Left ventricle myocardium inferior (tissue), 1 donor: ENCODE results near the gene OTOS. TPM values are rescaled to one million over a fixed set of nuclear protein-coding genes. Genes with fewer than 3 reads are reported as not detected.

Source experiments
- DNase-seq: peaks from one replicate; pipeline ENCODE4 v3.0.0-alpha.2; 2020
- H3K27ac ChIP-seq: fragments of 200-600 bp; replicated peaks from 2 replicates; pipeline ENCODE4 v1.8.0; 2021
- H3K27me3 ChIP-seq: fragments of 200-600 bp; 2 replicates; pipeline ENCODE4 v1.8.0; 2021; ENCODE audit warnings: low read depth
- H3K36me3 ChIP-seq: fragments of 200-600 bp; 2 replicates; pipeline ENCODE4 v1.8.0; 2021
- H3K4me1 ChIP-seq: fragments of 200-600 bp; 2 replicates; pipeline ENCODE4 v1.8.0; 2021
- H3K4me3 ChIP-seq: fragments of 200-600 bp; 2 replicates; pipeline ENCODE4 v1.8.0; 2021; ENCODE audit warnings: mild to moderate bottlenecking, moderate library complexity
- H3K9me3 ChIP-seq: fragments of 200-600 bp; replicated peaks from 2 replicates; pipeline ENCODE4 v1.8.0; 2021
- CTCF ChIP-seq: fragments of 200-600 bp; IDR thresholded peaks from 2 replicates; pipeline ENCODE4 v1.8.0; 2021; ENCODE audit warnings: antibody characterized with exemption, mild to moderate bottlenecking, borderline replicate concordance
- intact Hi-C: fragments of 100-400 bp; cut with micrococcal nuclease; formaldehyde crosslinking; loops from one replicate; pipeline ENCODE4 v1.11.0; 2022
- total RNA-seq: library from RNA; stranded (reverse); fragmentation: NEBNext Ultra II Directional; extraction: Animal tissue kit (Norgen Biotek cat#: 25700); gene quantifications from one replicate; pipeline ENCODE4 v1.2.1, GENCODE V29; 2021
- donor health status: DM: no; HTN: yes; CAD: no; lungs with severe emphysema.

Gene OTOS
- total RNA-seq, 1 donor from 2014 or later: not detected

GRCh38 chr2:240166761-240167587 is 26.5 kb upstream of the OTOS start:
- no peak for DNase-seq
- H3K27ac ChIP-seq: no peak overlapping the region
- H3K4me1 ChIP-seq: no peaks in the 10 kb centered on the region
- H3K4me3 ChIP-seq: no peak overlapping the region
- intact Hi-C loops: no loop called here
- TF ChIP-seq CTCF: no peak
- peaks cover 39% of the 10 kb centered on the region for H3K27me3 ChIP-seq
- no peaks in the 10 kb centered on the region for H3K36me3 ChIP-seq
- no peaks in the 10 kb centered on the region for H3K9me3 ChIP-seq

- H3K36me3 ChIP-seq: no peaks in the 10 kb centered on the region
- no peaks in the 10 kb centered on the region for H3K4me1 ChIP-seq
- peaks cover 41% of the 10 kb centered on the region for H3K27me3 ChIP-seq
- intact Hi-C loops: no loop called here
- H3K9me3 ChIP-seq: no peaks in the 10 kb centered on the region
- H3K4me3 ChIP-seq: no peak overlapping the region
- no peak for TF ChIP-seq CTCF
- no peak for DNase-seq
- no peak overlapping the region for H3K27ac ChIP-seq
Observed at GRCh38 chr2:240166191-240166590, 25.7 kb upstream of the OTOS start.

GRCh38 chr2:240165661-240166060 is 25.2 kb upstream of the OTOS start:
- Histone ChIP-seq H3K4me3 (no peak overlapping the region), H3K27ac (no peak overlapping the region), H3K4me1 (no peaks in the 10 kb centered on the region), H3K27me3 (peaks cover 47% of the 10 kb centered on the region), H3K36me3 (no peaks in the 10 kb centered on the region), H3K9me3 (no peaks in the 10 kb centered on the region)
- no peak for DNase-seq
- intact Hi-C loops: no loop called here
- TF ChIP-seq CTCF: no peak

- DNase-seq: no peak
- Histone ChIP-seq H3K27ac (no peak overlapping the region), H3K36me3 (no peaks in the 10 kb centered on the region), H3K9me3 (no peaks in the 10 kb centered on the region), H3K4me3 (no peak overlapping the region), H3K4me1 (no peaks in the 10 kb centered on the region), H3K27me3 (peaks cover 48% of the 10 kb centered on the region)
- TF ChIP-seq CTCF: no peak
- intact Hi-C loops: no loop called here
Observed at GRCh38 chr2:240165034-240165433, 24.6 kb upstream of the OTOS start.

GRCh38 chr2:240164586-240164985 is 24.1 kb upstream of the OTOS start:
- no peaks in the 10 kb centered on the region for H3K9me3 ChIP-seq
- H3K4me3 ChIP-seq: no peak overlapping the region
- intact Hi-C loops: no loop called here
- H3K27ac ChIP-seq: no peak overlapping the region
- TF ChIP-seq CTCF: no peak
- no peak for DNase-seq
- H3K4me1 ChIP-seq: no peaks in the 10 kb centered on the region
- H3K36me3 ChIP-seq: no peaks in the 10 kb centered on the region
- peaks cover 48% of the 10 kb centered on the region for H3K27me3 ChIP-seq
